ENCODE results near the gene ATXN10. TPM values are rescaled to one million over a fixed set of nuclear protein-coding genes. Genes with fewer than 3 reads are reported as not detected.

Gene ATXN10
- total and polyA plus RNA-seq, 2 of the 13 experiments (the other 11 are each of a cell fraction or from before 2014, with no cell fraction given), result 60.1 to 194 TPM

GRCh38 chr22:45671783-45672563 is at the start of gene ATXN10 (continued):
- TF ChIP-seq ZBTB33 (CRISPR knock-in tag; IDR thresholded peaks at IDR 0.05) (no peak), ZFP37 (CRISPR knock-in tag; IDR thresholded peaks at IDR 0.05; ENCODE audit: borderline replicate concordance) (no peak), SP4 (CRISPR knock-in tag; IDR thresholded peaks at IDR 0.05) (no peak), ZNF816 (CRISPR knock-in tag; IDR thresholded peaks at IDR 0.05; ENCODE audit: borderline replicate concordance) (no peak), ZNF484 (CRISPR knock-in tag; IDR thresholded peaks at IDR 0.05; ENCODE audit: borderline replicate concordance, low read depth) (no peak), ZBTB40 (IDR thresholded peaks at IDR 0.05) (no peak), ZBTB40 (CRISPR knock-in tag; IDR thresholded peaks at IDR 0.05) (peak; percentile 70), HNF4G (IDR thresholded peaks at IDR 0.05; ENCODE audit: borderline replicate concordance, low read depth, low read length) (no peak), HNF4G (CRISPR knock-in tag; IDR thresholded peaks at IDR 0.05; ENCODE audit: borderline replicate concordance, low read depth) (no peak), ZUFSP (CRISPR knock-in tag; IDR thresholded peaks at IDR 0.05; ENCODE audit: borderline replicate concordance) (no peak), ZNF143 (CRISPR knock-in tag; IDR thresholded peaks at IDR 0.05) (no peak), SMAD1 (CRISPR knock-in tag; IDR thresholded peaks at IDR 0.05; ENCODE audit: borderline replicate concordance, low read depth) (no peak; the same call in 1 of the 2 replicates), TP53 (CRISPR knock-in tag; conservative IDR thresholded peaks at IDR 0.05) (no peak), ZNF776 (CRISPR knock-in tag; IDR thresholded peaks at IDR 0.05) (peak; percentile 94), PHF8 (CRISPR knock-in tag; IDR thresholded peaks at IDR 0.05) (peak; percentile 85), ZNF615 (CRISPR knock-in tag; IDR thresholded peaks at IDR 0.05; ENCODE audit: borderline replicate concordance) (no peak)

Measured in HepG2 (cell line).